Measurements from ENCODE around the gene DOCK4.

Gene DOCK4

DNA sequence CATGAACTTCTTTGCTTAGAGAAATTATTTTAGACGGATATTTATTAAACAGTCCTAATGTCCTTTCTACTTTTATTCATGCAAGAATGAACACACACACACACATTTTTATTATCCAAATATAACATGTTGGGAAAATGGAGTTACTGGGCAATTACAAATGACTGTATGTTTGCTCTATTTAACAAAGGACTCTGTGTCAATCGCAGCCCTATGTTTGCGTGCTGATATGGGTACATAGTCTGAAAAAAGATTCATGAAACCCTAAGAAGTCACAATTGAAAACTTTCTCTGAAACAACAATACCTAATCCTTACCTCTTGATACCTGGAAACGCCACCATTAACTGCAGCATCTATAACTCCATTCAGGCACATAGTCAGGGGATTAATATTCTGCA lies 459.2 kb downstream of the DOCK4 start:
- intact Hi-C loops (cut with micrococcal nuclease): no loop called here
- no peaks in the 10 kb centered on the region for H3K9me3 Mint-ChIP-seq

DNA sequence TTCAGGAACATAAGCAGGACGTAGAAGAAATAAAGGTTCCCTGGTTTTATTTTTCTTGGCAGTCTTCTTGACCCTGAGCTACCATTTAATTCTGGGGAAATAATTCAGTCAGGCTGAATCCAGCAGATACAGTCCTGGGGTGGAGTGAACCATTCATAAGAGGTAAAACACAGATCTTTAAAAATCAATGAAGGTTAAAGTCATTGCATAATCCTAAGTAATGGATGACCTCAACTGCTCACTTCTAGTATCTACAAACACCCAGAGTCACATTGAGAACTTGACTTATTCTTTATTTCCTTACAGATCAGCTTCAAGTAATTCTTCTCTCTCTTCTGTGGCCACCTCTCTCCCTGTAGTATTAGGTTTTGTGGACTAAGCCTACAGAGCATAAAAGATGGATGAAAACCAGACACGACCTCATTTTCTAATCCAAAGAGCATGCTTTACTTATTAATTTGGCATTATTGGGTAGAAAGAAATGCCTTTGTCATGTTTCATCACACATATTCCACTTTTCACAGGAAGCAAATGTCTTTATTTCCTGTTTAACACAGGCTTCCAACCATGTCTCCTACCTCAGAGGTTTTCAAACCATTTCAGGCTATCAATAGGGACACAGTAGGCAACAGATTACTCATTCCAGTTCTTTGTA lies 461.6 kb downstream of the DOCK4 start:
- no peaks in the 10 kb centered on the region for H3K9me3 Mint-ChIP-seq
- peaks cover 4% of the 10 kb centered on the region for H3K4me1 Mint-ChIP-seq (ENCODE audit: low read depth)
- peaks cover 48% of the 10 kb centered on the region for H3K36me3 Mint-ChIP-seq (ENCODE audit: low read depth)
- no peak overlapping the region for H3K27ac Mint-ChIP-seq
- H3K4me3 Mint-ChIP-seq: no peak overlapping the region
- intact Hi-C loops (cut with micrococcal nuclease): loop anchor here (5.0 kb wide), 1 partner anchor 517 kb away; no protein-coding TSS in a partner anchor
- no peaks in the 10 kb centered on the region for H3K27me3 Mint-ChIP-seq

More for the DNA sequence above, 459.2 kb downstream of the DOCK4 start:
- Mint-ChIP-seq H3K4me1 (ENCODE audit: low read depth) (peaks cover 4% of the 10 kb centered on the region), H3K4me3 (no peak overlapping the region), H3K27me3 (no peaks in the 10 kb centered on the region), H3K36me3 (ENCODE audit: low read depth) (peaks cover 42% of the 10 kb centered on the region), H3K27ac (no peak overlapping the region)

DNA sequence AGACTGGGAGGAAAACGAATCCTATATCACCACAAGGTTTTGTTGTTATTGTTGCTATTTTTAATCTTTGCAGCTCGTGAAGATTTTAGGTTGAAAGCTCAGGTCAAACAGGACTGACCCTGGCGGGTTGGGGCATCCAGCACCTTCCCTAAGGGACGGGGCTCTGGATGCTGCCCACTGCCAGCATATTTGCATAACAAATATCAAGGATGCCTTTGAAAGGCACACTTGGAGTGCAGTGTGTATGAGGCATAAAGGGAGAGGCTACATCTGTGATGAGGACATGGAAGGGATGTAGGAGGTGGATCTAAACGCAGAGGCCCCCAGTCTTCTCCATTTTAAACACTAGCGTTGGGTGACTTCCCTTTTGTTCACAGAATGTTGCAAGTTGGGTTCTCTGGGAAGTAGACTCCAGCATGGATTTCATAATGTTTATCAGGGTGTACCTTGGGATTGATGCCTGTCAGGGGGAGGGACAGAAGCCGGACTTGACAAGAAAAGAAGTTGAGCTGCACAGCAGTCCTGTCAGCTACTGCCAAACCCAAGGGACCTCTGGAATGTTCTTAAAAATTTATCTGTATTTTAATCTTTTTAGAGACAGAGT lies 462.9 kb downstream of the DOCK4 start:
- intact Hi-C loops (cut with micrococcal nuclease): loop anchor here (5.0 kb wide), 1 partner anchor 516 kb away; no protein-coding TSS in a partner anchor
- Mint-ChIP-seq H3K9me3 (no peaks in the 10 kb centered on the region), H3K4me3 (no peak overlapping the region), H3K27me3 (no peaks in the 10 kb centered on the region), H3K36me3 (ENCODE audit: low read depth) (peaks cover 55% of the 10 kb centered on the region), H3K4me1 (ENCODE audit: low read depth) (peaks cover 4% of the 10 kb centered on the region), H3K27ac (no peak overlapping the region)

DNA sequence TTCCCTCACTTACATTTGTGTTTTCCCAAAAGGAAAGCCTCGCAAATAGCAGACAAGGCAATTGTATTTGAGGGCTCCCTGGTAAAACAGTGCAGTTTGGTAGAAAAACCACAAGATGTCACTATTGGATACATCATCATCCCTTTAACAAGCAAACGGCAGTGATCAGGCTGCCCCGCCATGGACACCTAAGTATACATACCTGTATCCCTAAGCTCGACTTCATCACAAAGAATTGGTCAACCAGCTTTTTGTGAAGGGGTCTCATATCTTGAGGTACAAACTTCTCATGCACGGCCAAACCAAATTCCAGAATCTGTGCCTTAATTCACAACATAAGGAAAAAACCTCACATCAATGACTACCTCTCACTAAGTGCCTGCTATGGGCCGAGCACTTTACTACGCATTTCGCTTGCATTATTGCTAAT lies 464.4 kb downstream of the DOCK4 start:
- Mint-ChIP-seq H3K9me3 (no peaks in the 10 kb centered on the region), H3K36me3 (ENCODE audit: low read depth) (peaks cover 65% of the 10 kb centered on the region), H3K4me3 (no peak overlapping the region), H3K4me1 (ENCODE audit: low read depth) (peaks cover 4% of the 10 kb centered on the region), H3K27ac (no peak overlapping the region), H3K27me3 (no peaks in the 10 kb centered on the region)
- intact Hi-C loops (cut with micrococcal nuclease): loop anchor here (5.0 kb wide), 1 partner anchor 515 kb away; no protein-coding TSS in a partner anchor

DNA sequence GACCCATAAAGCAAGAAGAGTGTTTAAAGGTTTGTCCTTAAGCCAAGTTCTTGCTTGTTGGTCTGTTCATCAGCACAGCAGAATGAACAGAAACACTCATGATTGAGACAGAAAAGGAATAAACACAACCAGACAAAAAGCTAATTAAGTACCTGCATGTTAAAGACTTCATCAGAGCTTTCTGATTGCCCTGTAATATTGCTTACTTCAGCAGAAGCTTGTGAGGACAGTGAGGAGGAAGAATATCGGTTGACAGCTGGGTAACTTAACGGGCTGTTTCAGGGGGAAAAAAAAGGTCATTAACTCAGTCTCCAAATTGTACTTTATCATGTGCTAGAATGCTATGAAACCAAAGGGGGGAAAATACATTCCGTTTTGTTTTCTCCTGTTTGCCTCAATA lies 465.3 kb downstream of the DOCK4 start:
- Mint-ChIP-seq H3K27ac (no peak overlapping the region), H3K4me3 (no peak overlapping the region)

DNA sequence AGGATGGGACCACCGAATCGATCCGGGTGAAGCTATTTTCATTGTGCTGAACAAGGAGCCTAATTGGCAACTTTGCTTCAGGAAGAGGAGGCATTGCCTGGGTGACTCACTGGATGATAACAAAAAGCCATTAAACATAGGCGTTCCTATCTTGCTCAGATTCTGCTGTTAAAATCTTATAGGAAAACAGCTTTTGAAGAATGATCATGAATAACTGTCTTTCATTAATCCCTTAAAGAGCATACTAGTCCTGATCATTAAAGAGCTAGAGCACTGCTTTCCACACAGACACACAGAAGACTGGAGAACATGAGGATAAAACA lies 469.7 kb downstream of the DOCK4 start:
- no peaks in the 10 kb centered on the region for H3K9me3 Mint-ChIP-seq
- H3K27me3 Mint-ChIP-seq: no peaks in the 10 kb centered on the region
- H3K36me3 Mint-ChIP-seq (ENCODE audit: low read depth): peaks cover 78% of the 10 kb centered on the region
- intact Hi-C loops (cut with micrococcal nuclease): loop anchor here (10.0 kb wide), 2 partner anchors 412 to 652 kb away; no protein-coding TSS in a partner anchor
- no peak overlapping the region for H3K27ac Mint-ChIP-seq
- H3K4me1 Mint-ChIP-seq (ENCODE audit: low read depth): no peaks in the 10 kb centered on the region
- H3K4me3 Mint-ChIP-seq: no peak overlapping the region

More for the DNA sequence above, 465.3 kb downstream of the DOCK4 start:
- Mint-ChIP-seq H3K4me1 (ENCODE audit: low read depth) (peaks cover 4% of the 10 kb centered on the region), H3K36me3 (ENCODE audit: low read depth) (peaks cover 69% of the 10 kb centered on the region), H3K9me3 (no peaks in the 10 kb centered on the region), H3K27me3 (no peaks in the 10 kb centered on the region)
- intact Hi-C loops (cut with micrococcal nuclease): loop anchor here (5.0 kb wide), 1 partner anchor 514 kb away; no protein-coding TSS in a partner anchor

DNA sequence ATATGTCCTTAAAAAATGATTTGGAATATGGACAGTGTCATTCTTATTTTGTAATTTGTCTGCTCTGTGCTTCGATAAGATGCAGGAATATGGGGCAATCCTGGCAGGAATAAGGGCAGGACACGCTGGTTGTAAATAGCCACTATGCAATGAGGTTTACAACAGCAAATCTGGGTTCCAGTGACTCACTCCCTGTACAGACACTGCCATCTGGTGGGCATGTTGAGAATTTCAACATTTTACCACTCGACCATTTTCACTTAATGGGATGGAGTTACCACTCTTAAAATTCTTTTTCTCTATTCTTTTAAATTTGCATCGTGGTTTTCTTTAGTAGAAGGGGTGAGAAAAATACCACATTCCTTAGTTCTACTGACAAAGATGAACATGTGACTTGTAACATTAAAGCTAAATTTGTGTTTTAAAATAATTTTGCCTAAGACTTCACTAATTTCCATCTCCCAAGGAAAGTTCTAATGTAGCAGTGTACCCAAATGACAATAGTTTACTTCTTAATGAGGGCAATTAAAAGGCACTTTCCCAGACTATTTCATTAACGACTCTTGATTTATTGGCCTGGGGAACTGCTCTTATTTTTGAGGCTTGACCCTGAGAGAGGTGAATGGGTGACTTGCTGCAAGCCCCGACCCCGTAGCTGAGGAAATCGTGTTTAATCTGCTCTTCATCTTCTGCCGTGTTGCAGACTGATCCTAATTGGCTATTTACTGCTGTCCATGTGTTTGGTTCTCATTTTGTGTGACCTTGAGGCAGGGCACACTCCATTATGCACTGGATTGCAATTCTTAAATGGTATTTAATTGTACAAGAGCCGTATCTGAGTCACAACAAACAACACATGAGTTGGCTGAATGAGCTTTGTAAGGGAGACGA lies 470.3 kb downstream of the DOCK4 start:
- H3K27ac Mint-ChIP-seq: no peak overlapping the region
- no peaks in the 10 kb centered on the region for H3K9me3 Mint-ChIP-seq
- no peaks in the 10 kb centered on the region for H3K27me3 Mint-ChIP-seq
- peaks cover 78% of the 10 kb centered on the region for H3K36me3 Mint-ChIP-seq (ENCODE audit: low read depth)
- no peak overlapping the region for H3K4me3 Mint-ChIP-seq
- intact Hi-C loops (cut with micrococcal nuclease): loop anchor here (10.0 kb wide), 2 partner anchors 411 to 651 kb away; no protein-coding TSS in a partner anchor
- no peaks in the 10 kb centered on the region for H3K4me1 Mint-ChIP-seq (ENCODE audit: low read depth)

DNA sequence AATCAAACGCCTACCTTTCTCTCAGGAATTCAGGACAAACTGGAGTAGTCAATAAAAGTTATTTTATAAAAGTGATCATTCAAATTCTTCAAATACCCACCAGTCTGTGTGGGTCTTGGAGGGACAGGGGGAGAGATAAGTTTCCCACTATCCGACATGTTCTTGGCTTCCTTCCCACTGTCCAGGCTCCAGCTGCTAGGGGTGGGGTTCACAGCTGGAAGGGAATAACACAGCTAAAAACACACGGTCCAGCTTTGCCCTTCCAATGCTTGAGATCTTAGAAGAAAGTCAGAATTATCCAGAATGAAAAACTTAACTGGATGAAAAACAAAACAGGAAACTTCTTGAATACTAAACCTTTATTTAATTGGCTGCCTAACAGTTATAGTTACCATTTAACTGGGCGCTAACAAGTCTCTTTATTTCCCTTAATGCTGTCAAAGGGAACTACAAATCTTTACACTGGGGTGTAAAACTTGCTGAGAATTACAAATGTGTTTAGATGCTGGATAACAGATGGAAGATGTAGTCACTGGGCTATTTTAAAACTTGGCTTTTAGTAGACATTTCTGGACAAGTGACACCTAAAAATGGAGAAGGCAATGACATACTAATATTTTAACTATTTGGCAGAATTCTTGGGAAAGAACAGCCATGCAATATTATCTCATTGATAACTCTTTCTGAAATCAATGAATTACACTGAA lies 471.1 kb downstream of the DOCK4 start:
- Mint-ChIP-seq H3K4me1 (ENCODE audit: low read depth) (no peaks in the 10 kb centered on the region), H3K36me3 (ENCODE audit: low read depth) (peaks cover 73% of the 10 kb centered on the region), H3K9me3 (no peaks in the 10 kb centered on the region), H3K27me3 (no peaks in the 10 kb centered on the region), H3K4me3 (no peak overlapping the region), H3K27ac (no peak overlapping the region)
- intact Hi-C loops (cut with micrococcal nuclease): loop anchor here (10.0 kb wide), 2 partner anchors 410 to 650 kb away; no protein-coding TSS in a partner anchor

DNA sequence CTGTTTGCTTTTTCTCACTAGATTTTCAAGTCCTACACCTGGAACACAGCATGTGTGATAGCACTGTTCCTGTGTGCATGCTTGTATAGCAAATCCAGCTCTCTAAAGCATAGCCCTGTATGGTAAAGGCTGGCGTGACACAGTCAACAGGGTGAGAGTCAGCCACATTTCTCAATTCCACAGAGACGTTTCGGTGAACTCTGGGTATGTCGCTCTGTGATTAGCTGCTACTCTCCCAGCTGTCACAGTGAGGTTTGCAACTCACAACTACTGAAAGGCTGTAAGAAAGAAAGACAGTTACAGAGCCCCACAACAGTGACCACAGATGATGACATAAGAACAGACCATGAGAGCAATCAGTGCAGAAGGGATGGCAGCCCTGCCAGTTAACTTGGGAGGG lies 473.3 kb downstream of the DOCK4 start:
- Mint-ChIP-seq H3K27me3 (no peaks in the 10 kb centered on the region), H3K4me3 (no peak overlapping the region), H3K27ac (no peak overlapping the region), H3K4me1 (ENCODE audit: low read depth) (no peaks in the 10 kb centered on the region), H3K9me3 (no peaks in the 10 kb centered on the region), H3K36me3 (ENCODE audit: low read depth) (peaks cover 76% of the 10 kb centered on the region)
- intact Hi-C loops (cut with micrococcal nuclease): loop anchor here (10.0 kb wide), 2 partner anchors 408 to 648 kb away; no protein-coding TSS in a partner anchor

DNA sequence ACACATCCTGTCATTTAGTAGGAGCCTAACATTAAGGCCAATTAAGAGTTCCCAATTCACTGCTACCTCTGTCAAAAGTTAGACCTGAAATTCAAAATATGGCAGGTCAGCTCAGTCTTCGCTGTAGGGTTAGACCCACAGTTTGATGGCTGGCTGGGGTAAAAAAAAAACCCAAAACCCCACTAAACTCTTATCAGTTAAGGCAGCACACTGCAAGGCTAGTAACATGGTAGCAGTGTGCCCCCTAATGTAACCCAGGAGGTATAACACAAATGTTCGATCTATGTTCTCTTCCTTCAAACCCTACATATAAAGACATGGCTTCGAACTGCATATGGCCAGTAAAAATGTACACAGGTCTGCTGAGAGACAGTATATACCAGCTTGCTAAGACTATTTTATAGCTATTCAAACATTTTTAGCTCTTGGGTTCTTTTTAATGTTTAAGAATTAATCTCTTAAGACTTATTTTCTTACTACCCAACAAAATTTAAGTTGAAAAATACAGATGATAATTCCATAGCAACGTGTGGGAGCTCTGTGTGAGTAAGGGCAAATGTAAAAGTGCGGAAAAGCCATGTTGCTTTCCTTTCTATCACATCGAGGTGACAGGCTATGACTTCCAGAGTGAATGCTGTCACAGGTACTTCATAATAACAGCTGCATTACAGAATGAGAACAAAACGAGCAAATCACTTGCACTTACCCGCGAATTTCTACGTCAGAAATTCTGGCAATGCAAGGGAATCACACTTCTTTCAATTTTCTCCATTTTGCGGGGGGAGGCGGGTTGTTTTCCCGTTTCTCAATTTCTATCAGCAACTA lies 475.5 kb downstream of the DOCK4 start:
- no peaks in the 10 kb centered on the region for H3K4me1 Mint-ChIP-seq (ENCODE audit: low read depth)
- H3K4me3 Mint-ChIP-seq: no peak overlapping the region
- H3K27me3 Mint-ChIP-seq: no peaks in the 10 kb centered on the region
- no peaks in the 10 kb centered on the region for H3K9me3 Mint-ChIP-seq
- intact Hi-C loops (cut with micrococcal nuclease): loop anchor here (10.0 kb wide), 2 partner anchors 406 to 646 kb away; no protein-coding TSS in a partner anchor
- peaks cover 63% of the 10 kb centered on the region for H3K36me3 Mint-ChIP-seq (ENCODE audit: low read depth)
- H3K27ac Mint-ChIP-seq: no peak overlapping the region

DNA sequence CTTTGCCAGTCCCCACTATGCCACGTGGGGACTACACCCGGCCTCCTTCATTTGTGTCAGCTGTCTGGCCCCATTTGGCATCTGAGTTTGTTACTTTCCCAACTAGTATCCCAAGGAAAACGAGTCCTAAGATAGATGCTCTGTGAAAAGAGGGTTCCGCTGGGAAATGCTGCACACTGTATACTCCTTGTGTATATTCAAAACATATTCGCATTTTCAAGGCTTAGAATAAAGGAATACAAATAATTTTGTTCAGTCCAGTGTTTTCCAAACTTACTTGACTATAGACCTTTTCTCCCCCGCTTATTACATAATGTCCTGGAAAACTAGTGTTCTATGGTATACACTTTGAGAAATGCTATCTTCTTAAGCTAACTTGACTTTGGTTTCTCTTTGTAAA lies 476.1 kb downstream of the DOCK4 start:
- H3K4me3 Mint-ChIP-seq: no peak overlapping the region
- H3K4me1 Mint-ChIP-seq (ENCODE audit: low read depth): no peaks in the 10 kb centered on the region
- H3K9me3 Mint-ChIP-seq: no peaks in the 10 kb centered on the region
- intact Hi-C loops (cut with micrococcal nuclease): loop anchor here (10.0 kb wide), 2 partner anchors 405 to 645 kb away; no protein-coding TSS in a partner anchor
- H3K27me3 Mint-ChIP-seq: no peaks in the 10 kb centered on the region
- H3K36me3 Mint-ChIP-seq (ENCODE audit: low read depth): peaks cover 61% of the 10 kb centered on the region
- no peak overlapping the region for H3K27ac Mint-ChIP-seq

DNA sequence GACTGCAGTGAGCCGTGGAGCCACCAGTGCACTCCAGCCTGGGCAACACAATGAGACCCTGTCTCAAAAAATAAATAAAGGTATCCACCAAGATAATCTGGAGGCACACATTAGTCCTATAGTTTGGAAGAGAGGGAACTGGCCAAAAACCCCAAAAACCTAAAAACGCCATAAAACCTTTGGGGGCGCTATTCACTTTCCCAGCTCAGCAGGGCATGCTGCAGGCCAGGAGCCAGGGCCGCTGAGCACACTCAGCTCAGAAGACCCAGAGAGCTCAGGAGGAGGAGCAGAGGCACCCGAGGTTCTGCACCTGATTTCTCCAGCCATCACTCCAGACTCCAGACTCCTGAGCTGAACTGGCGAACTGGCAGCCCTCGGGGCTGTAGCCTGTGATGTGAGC lies 476.7 kb downstream of the DOCK4 start:
- H3K36me3 Mint-ChIP-seq (ENCODE audit: low read depth): peaks cover 55% of the 10 kb centered on the region
- no peaks in the 10 kb centered on the region for H3K9me3 Mint-ChIP-seq
- H3K4me1 Mint-ChIP-seq (ENCODE audit: low read depth): no peaks in the 10 kb centered on the region
- H3K4me3 Mint-ChIP-seq: no peak overlapping the region
- H3K27me3 Mint-ChIP-seq: no peaks in the 10 kb centered on the region
- H3K27ac Mint-ChIP-seq: no peak overlapping the region
- intact Hi-C loops (cut with micrococcal nuclease): no loop called here

DNA sequence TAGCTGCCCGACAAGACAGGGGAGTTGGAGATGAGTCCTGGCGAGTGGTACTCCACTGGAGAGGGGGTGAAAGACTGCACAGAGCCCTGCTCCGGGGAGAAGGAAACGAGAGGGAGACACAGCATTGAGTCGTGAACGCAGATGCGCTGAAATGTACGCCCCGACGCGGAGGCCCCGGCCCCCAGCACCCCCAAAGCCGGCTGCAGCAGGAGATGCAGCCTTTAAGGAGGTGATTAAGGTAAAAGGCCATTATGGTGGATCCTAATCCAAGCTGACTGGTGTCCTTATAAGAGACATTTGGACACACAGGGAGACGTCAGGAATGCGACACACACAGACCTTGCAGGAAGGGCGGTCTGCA lies 477.6 kb downstream of the DOCK4 start:
- no peak overlapping the region for H3K4me3 Mint-ChIP-seq
- no peaks in the 10 kb centered on the region for H3K9me3 Mint-ChIP-seq
- H3K4me1 Mint-ChIP-seq (ENCODE audit: low read depth): no peaks in the 10 kb centered on the region
- H3K36me3 Mint-ChIP-seq (ENCODE audit: low read depth): peaks cover 49% of the 10 kb centered on the region
- no peaks in the 10 kb centered on the region for H3K27me3 Mint-ChIP-seq
- H3K27ac Mint-ChIP-seq: no peak overlapping the region
- intact Hi-C loops (cut with micrococcal nuclease): no loop called here
